AG04449 (cell line): ENCODE measurements around the gene RNF4.

Experiments used
- CTCF ChIA-PET: fragments of 350-600 bp; formaldehyde crosslinking; extraction: SDS; loops from one replicate; lab custom pipeline; 2021; ENCODE audit warnings: antibody characterized with exemption; lab: Yijun Ruan, JAX
- POLR2A ChIA-PET: fragments of 400-600, 350-600 bp; formaldehyde crosslinking; extraction: SDS; loops from one replicate; lab custom pipeline; 2020; ENCODE audit warnings: antibody characterized with exemption, inconsistent platforms; lab: Yijun Ruan, JAX
- DNase-seq: peaks from one replicate; pipeline ENCODE4 v3.0.0-alpha.2; 2010; ENCODE audit warnings: low read depth, low spot score
- H3K4me3 ChIP-seq: 2 replicates; pipeline ENCODE4 v1.5.1; 2011; ENCODE audit warnings: low read depth, mild to moderate bottlenecking, control low read depth, low read length
- CTCF ChIP-seq: IDR thresholded peaks from one replicate; pipeline ENCODE4 v1.5.1; 2011; ENCODE audit warnings: mild to moderate bottlenecking, moderate library complexity, low read length, control low read depth, inconsistent platforms; ENCODE audit not compliant: insufficient read depth; ENCODE audit errors: missing control alignments

The RNF4 gene

GRCh38 chr4:2560167-2560566 is 91.3 kb downstream of the RNF4 start:
- H3K4me3 ChIP-seq, result no peak overlapping the region
- DNase-seq, result no peak
- POLR2A ChIA-PET, result no interaction called here
- CTCF ChIA-PET, result no interaction called here
- TF ChIP-seq CTCF, result no peak
